Peyer's patch (tissue), 4 donors: ENCODE results near the gene HLA-A. TPM values are rescaled to one million over a fixed set of nuclear protein-coding genes. Genes with fewer than 3 reads are reported as not detected.

Source experiments
- DNase-seq, 3 donors: peaks; one replicate each; pipeline ENCODE4 v3.0.0-alpha.2; 2017 to 2019
- H3K27ac ChIP-seq, 4 donors: fragments of 200-600 bp; sonication (generic); one replicate each; pipeline ENCODE4 v1.5.1; 2016 to 2019
- H3K27me3 ChIP-seq, 2 donors: fragments of 200-600 bp; sonication (generic); one replicate each; pipeline ENCODE4 v1.5.1; 2019
- H3K36me3 ChIP-seq, 3 donors: fragments of 200-600 bp; sonication (generic); one replicate each; pipeline ENCODE4 v1.5.1; 2016 to 2019
- H3K4me1 ChIP-seq, 4 donors: fragments of 200-600 bp; sonication (generic); one replicate each; pipeline ENCODE4 v1.5.1; 2016 to 2019
- H3K4me3 ChIP-seq, 4 donors: fragments of 200-600 bp; sonication (generic); 1 replicate in 3 of 4; 2 replicates in 1 of 4; pipeline ENCODE4 v1.5.1; 2016 to 2019; ENCODE audit warnings: mild to moderate bottlenecking in 1 of 4
- H3K9me3 ChIP-seq, 4 donors: fragments of 200-600 bp; sonication (generic); one replicate each; pipeline ENCODE4 v1.5.1; 2016 to 2019; ENCODE audit warnings: mild to moderate bottlenecking in 1 of 4
- CTCF ChIP-seq, 6 experiments: fragments of 450-650 bp in 4 of 6; fragments of 200-600 bp in 2 of 6; sonication (generic) in 1 of 6; IDR thresholded peaks; one replicate each; pipeline ENCODE4 v1.5.1; 2017 to 2019; ENCODE audit warnings: antibody characterized with exemption in 6 of 6, mild to moderate bottlenecking in 3 of 6, moderate library complexity in 1 of 6
- POLR2A ChIP-seq, 2 donors: fragments of 450-650 bp; IDR thresholded peaks; one replicate each; pipeline ENCODE4 v1.5.1; 2017; ENCODE audit warnings: antibody characterized with exemption in 2 of 2, mild to moderate bottlenecking in 2 of 2, moderate library complexity in 2 of 2
- total RNA-seq, 4 donors: library from RNA; depleted of rRNA; stranded (reverse); fragments of >200 nt; gene quantifications; one replicate each; pipeline ENCODE4 v1.1.0, GENCODE V29; 2016

The HLA-A gene
- total RNA-seq, 4 donors from 2014 or later, result 296 to 1,668 (median 1,428) TPM

GRCh38 chr6:29945281-29945820, 3.0 kb downstream of the HLA-A start:
- Histone ChIP-seq H3K36me3 (peaks cover 0 to 15% (median 0%) of the 10 kb centered on the region in 3 donors), H3K4me3 (peak overlapping the region in 1 of 4 donors; percentile 24), H3K9me3 (no peaks in the 10 kb centered on the region), H3K27me3 (no peaks in the 10 kb centered on the region), H3K4me1 (peaks cover 0 to 11% (median 0%) of the 10 kb centered on the region in 4 donors), H3K27ac (no peak overlapping the region)
- TF ChIP-seq CTCF (IDR thresholded peaks at IDR 0.05) (no peak), POLR2A (IDR thresholded peaks at IDR 0.05) (no peak)
- DNase-seq, result no peak

DNA sequence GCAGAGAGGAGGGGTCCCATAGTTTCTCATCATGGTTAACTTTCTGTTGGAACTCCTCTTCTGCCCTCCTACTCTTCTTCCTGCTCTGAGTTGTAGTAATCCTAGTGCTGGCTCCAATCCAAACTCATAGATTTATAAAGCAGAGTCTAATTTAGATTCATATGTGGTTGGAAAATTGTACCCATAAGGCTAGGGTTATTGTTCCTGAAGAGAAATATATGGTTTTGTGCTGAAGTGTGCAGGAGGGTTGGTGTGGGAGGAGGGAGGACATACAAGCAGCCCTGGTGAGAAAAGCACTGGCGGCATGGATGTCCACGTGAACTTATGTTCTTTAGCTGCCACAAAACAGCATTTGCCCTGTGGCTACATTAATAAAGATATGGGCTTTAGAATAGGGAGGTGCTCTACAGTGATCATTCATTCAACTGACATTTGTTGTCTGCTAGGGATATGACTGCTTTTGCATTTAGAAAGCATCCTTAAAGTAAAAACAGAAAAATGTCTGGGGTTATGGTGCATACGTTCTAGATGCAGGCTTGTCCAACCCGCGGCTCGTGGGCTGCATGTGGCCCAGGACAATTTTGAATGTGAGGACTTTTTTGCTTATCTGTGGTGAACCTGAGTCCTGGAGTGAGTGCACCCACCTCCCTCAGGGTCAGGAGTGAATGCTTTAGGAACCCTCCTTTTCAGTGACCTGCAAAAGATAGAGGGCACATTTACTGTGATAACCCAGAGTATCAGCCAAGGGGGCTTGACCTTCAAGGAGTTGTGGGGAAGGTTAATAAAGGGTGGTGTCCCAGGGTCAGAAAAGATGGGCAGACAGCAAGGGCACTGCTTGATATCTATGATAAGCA, 4.1 kb downstream of the HLA-A start:
- Histone ChIP-seq H3K27me3 (no peaks in the 10 kb centered on the region), H3K4me1 (peaks cover 0 to 11% (median 0%) of the 10 kb centered on the region in 4 donors), H3K4me3 (no peak overlapping the region), H3K9me3 (no peaks in the 10 kb centered on the region), H3K27ac (no peak overlapping the region), H3K36me3 (peaks cover 0 to 15% (median 0%) of the 10 kb centered on the region in 3 donors)
- no peak for TF ChIP-seq CTCF (IDR thresholded peaks at IDR 0.05)
- no peak for TF ChIP-seq POLR2A (IDR thresholded peaks at IDR 0.05)
- no peak for DNase-seq

GRCh38 chr6:29947077-29947980, 5.0 kb downstream of the HLA-A start:
- peaks cover 0 to 11% (median 0%) of the 10 kb centered on the region in 4 donors for H3K4me1 ChIP-seq
- TF ChIP-seq CTCF (IDR thresholded peaks at IDR 0.05) (no peak), POLR2A (IDR thresholded peaks at IDR 0.05) (no peak)

DNA sequence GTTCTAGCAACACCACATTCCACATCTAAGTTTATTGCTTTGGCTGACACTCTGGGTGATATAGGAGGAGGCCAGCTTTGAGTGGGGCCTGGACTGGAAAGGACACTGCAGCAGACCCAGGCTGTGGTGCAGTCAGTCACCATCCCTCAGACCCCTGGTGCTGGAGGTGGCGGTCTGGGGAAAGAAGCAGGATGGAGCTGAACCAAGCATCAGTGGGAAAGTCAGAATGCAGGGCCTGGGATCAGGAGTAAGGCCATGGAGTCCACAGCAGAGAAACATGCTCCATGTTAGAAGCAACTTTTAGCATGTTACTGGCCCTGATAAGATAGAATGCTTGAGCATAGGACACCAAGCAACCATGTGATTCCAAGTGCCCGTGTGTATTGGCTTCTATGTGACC, 5.9 kb downstream of the HLA-A start:
- Histone ChIP-seq H3K4me3 (no peak overlapping the region), H3K9me3 (no peaks in the 10 kb centered on the region), H3K27ac (no peak overlapping the region), H3K36me3 (peaks cover 0 to 15% (median 0%) of the 10 kb centered on the region in 3 donors), H3K27me3 (no peaks in the 10 kb centered on the region), H3K4me1 (peaks cover 0 to 11% (median 0%) of the 10 kb centered on the region in 4 donors)
- no peak for TF ChIP-seq CTCF (IDR thresholded peaks at IDR 0.05)
- TF ChIP-seq POLR2A (IDR thresholded peaks at IDR 0.05), result no peak
- DNase-seq, result no peak

More at GRCh38 chr6:29947077-29947980, 5.0 kb downstream of the HLA-A start:
- Histone ChIP-seq H3K36me3 (peaks cover 0 to 15% (median 0%) of the 10 kb centered on the region in 3 donors), H3K27ac (no peak overlapping the region), H3K4me3 (no peak overlapping the region), H3K27me3 (no peaks in the 10 kb centered on the region), H3K9me3 (no peaks in the 10 kb centered on the region)
- no peak for DNase-seq

- H3K9me3 ChIP-seq, result no peaks in the 10 kb centered on the region
- H3K27ac ChIP-seq, result no peak overlapping the region
- H3K36me3 ChIP-seq, result peaks cover 0 to 15% (median 0%) of the 10 kb centered on the region in 3 donors
- H3K4me1 ChIP-seq, result no peaks in the 10 kb centered on the region
- TF ChIP-seq CTCF (IDR thresholded peaks at IDR 0.05) (no peak), POLR2A (IDR thresholded peaks at IDR 0.05) (no peak)
- no peaks in the 10 kb centered on the region for H3K27me3 ChIP-seq
- H3K4me3 ChIP-seq, result no peak overlapping the region
- DNase-seq, result no peak
Observed at GRCh38 chr6:29949934-29950333, 7.6 kb downstream of the HLA-A start.
